ENCODE measurements around the gene CDH10. TPM values are rescaled to one million over a fixed set of nuclear protein-coding genes. Genes with fewer than 3 reads are reported as not detected.

CDH10 gene
- total RNA-seq, 2 experiments from 2014 or later = not detected

DNA sequence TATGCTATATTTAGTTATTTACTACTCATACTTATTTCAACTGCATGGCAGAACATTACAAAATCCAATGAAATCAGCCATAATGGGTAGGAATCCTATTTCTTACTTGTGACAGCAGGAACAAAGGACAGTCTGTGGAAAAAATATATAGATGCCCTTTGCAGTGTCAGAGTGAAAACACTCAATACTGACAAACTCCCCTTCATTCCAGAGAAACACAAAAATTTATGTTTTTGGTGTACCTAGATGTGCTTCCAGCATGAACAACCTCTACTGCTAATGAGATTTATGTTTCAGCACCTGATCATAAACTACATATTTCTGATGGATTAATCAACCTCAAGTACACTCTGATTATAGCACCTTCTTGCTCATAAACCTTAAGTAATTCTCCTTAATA, 132.4 kb downstream of the CDH10 start:
- no peak overlapping the region for H3K27ac Mint-ChIP-seq
- intact Hi-C loops (cut with DNase I, micrococcal nuclease) = no loop called here
- no peaks in the 10 kb centered on the region for H3K36me3 Mint-ChIP-seq (ENCODE audit: low read depth)
- no peak for DNase-seq
- ChIA-PET CTCF (no interaction called here), POLR2A (no interaction called here)
- no peak for ATAC-seq
- no peak overlapping the region for H3K4me3 Mint-ChIP-seq
- H3K27me3 Mint-ChIP-seq = no peaks in the 10 kb centered on the region
- no peaks in the 10 kb centered on the region for H3K4me1 Mint-ChIP-seq
- peaks cover 10% of the 10 kb centered on the region for H3K9me3 Mint-ChIP-seq (ENCODE audit: low read depth)

- DNase-seq = no peak
- Mint-ChIP-seq H3K36me3 (ENCODE audit: low read depth) (no peaks in the 10 kb centered on the region), H3K4me3 (no peak overlapping the region), H3K9me3 (ENCODE audit: low read depth) (peaks cover 8% of the 10 kb centered on the region), H3K4me1 (no peaks in the 10 kb centered on the region), H3K27ac (no peak overlapping the region), H3K27me3 (no peaks in the 10 kb centered on the region)
- no peak for ATAC-seq
- intact Hi-C loops (cut with DNase I, micrococcal nuclease) = no loop called here
- CTCF ChIA-PET = no interaction called here
- POLR2A ChIA-PET = no interaction called here
These were observed 134.2 kb downstream of the CDH10 start for GRCh38 chr5:24510523-24510988.

DNA sequence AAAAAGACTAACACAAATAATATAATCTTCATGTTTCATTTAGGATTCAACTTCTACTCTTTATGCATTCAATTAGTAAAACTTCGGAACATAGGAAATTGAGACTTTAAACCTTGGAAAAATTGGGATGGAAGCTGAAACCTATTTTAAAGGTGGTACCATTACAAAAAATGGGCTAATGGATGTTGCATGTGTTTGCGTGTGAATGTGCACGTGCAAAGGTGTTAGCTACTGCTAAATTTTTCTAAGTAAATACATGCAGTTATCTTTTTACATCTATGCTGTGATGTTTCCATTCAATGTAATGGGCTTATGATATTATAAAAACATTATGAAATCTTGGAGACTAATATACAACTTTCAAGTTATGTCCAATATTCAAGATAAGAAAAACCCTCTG, 134.8 kb downstream of the CDH10 start:
- H3K36me3 Mint-ChIP-seq (ENCODE audit: low read depth) = no peaks in the 10 kb centered on the region
- no peaks in the 10 kb centered on the region for H3K4me1 Mint-ChIP-seq
- peaks cover 7% of the 10 kb centered on the region for H3K9me3 Mint-ChIP-seq (ENCODE audit: low read depth)
- H3K27me3 Mint-ChIP-seq = no peaks in the 10 kb centered on the region
- ChIA-PET CTCF (no interaction called here), POLR2A (no interaction called here)
- no peak for DNase-seq
- H3K27ac Mint-ChIP-seq = no peak overlapping the region
- ATAC-seq = no peak
- no peak overlapping the region for H3K4me3 Mint-ChIP-seq
- intact Hi-C loops (cut with DNase I, micrococcal nuclease) = no loop called here

- intact Hi-C loops (cut with DNase I, micrococcal nuclease) = no loop called here
- POLR2A ChIA-PET = no interaction called here
- H3K9me3 Mint-ChIP-seq (ENCODE audit: low read depth) = peaks cover 10% of the 10 kb centered on the region
- CTCF ChIA-PET = no interaction called here
- no peaks in the 10 kb centered on the region for H3K4me1 Mint-ChIP-seq
- no peak overlapping the region for H3K27ac Mint-ChIP-seq
- H3K27me3 Mint-ChIP-seq = no peaks in the 10 kb centered on the region
- H3K36me3 Mint-ChIP-seq (ENCODE audit: low read depth) = no peaks in the 10 kb centered on the region
- no peak overlapping the region for H3K4me3 Mint-ChIP-seq
- ATAC-seq (no peak), DNase-seq (no peak)
These were observed 139.5 kb downstream of the CDH10 start for GRCh38 chr5:24505258-24505657.

DNA sequence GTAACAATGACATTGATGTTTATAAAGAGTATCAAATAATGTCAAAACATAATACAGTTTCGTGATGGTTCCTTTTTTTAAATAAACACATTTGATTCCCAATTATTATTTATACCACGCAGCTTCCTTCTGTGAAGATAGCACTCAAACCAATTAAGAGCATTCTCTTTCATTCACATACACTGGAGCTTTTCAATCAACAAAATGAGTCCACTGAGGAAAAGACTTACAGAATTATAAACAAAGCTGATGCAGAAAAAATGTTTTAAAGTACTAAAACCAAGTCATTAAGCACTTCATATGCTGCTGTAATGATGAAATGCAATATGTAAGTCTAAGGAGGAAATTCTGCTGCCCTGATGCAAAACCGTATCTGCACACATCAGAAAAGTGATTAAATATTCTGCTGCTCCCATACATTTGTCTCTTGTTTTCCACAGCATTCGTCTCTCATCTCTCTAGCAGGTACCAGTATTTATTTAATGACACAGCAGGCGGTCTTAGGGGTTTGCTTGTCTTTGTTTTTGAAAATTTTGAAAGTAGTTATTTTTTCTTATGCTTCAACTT, 147.1 kb downstream of the CDH10 start:
- H3K27me3 Mint-ChIP-seq = no peaks in the 10 kb centered on the region
- ATAC-seq (no peak), DNase-seq (no peak)
- ChIA-PET POLR2A (no interaction called here), CTCF (no interaction called here)
- peaks cover 6% of the 10 kb centered on the region for H3K9me3 Mint-ChIP-seq (ENCODE audit: low read depth)
- H3K36me3 Mint-ChIP-seq (ENCODE audit: low read depth) = no peaks in the 10 kb centered on the region
- no peak overlapping the region for H3K4me3 Mint-ChIP-seq
- intact Hi-C loops (cut with DNase I, micrococcal nuclease) = no loop called here
- H3K27ac Mint-ChIP-seq = no peak overlapping the region
- no peaks in the 10 kb centered on the region for H3K4me1 Mint-ChIP-seq

DNA sequence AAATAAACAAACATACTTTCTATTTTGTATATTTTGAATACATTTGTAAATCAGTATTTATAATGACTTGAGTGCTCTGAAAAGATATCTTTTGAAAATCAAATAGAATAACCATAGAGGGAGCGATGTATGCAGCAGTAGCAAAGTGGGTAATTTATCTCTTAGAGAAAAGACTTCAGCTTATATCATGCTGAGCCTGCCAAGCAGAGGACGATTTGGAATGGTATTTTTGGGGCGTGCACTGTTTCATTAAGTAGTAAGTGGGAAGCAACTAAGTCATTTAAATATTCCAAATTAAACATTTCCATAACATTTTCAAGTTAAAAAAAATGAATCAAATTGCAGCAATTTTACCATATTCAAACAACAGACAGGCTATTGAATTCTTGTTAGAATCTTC, 147.6 kb downstream of the CDH10 start:
- H3K4me3 Mint-ChIP-seq = no peak overlapping the region
- no peak for DNase-seq
- intact Hi-C loops (cut with DNase I, micrococcal nuclease) = no loop called here
- H3K27me3 Mint-ChIP-seq = no peaks in the 10 kb centered on the region
- ChIA-PET POLR2A (no interaction called here), CTCF (no interaction called here)
- no peak overlapping the region for H3K27ac Mint-ChIP-seq
- H3K9me3 Mint-ChIP-seq (ENCODE audit: low read depth) = peaks cover 5% of the 10 kb centered on the region
- no peaks in the 10 kb centered on the region for H3K4me1 Mint-ChIP-seq
- no peak for ATAC-seq
- H3K36me3 Mint-ChIP-seq (ENCODE audit: low read depth) = no peaks in the 10 kb centered on the region

GRCh38 chr5:24496268-24496667, 148.5 kb downstream of the CDH10 start:
- POLR2A ChIA-PET = no interaction called here
- Mint-ChIP-seq H3K9me3 (ENCODE audit: low read depth) (peaks cover 5% of the 10 kb centered on the region), H3K27me3 (no peaks in the 10 kb centered on the region), H3K4me1 (no peaks in the 10 kb centered on the region), H3K27ac (no peak overlapping the region), H3K36me3 (ENCODE audit: low read depth) (no peaks in the 10 kb centered on the region), H3K4me3 (no peak overlapping the region)
- ATAC-seq (no peak), DNase-seq (no peak)
- CTCF ChIA-PET = no interaction called here
- intact Hi-C loops (cut with DNase I, micrococcal nuclease) = no loop called here

- no peak overlapping the region for H3K27ac Mint-ChIP-seq
- CTCF ChIA-PET = no interaction called here
- no peak for ATAC-seq
- no peaks in the 10 kb centered on the region for H3K36me3 Mint-ChIP-seq (ENCODE audit: low read depth)
- H3K27me3 Mint-ChIP-seq = no peaks in the 10 kb centered on the region
- no peak overlapping the region for H3K4me3 Mint-ChIP-seq
- no peaks in the 10 kb centered on the region for H3K4me1 Mint-ChIP-seq
- peaks cover 3% of the 10 kb centered on the region for H3K9me3 Mint-ChIP-seq (ENCODE audit: low read depth)
- POLR2A ChIA-PET = no interaction called here
- no peak for DNase-seq
- intact Hi-C loops (cut with DNase I, micrococcal nuclease) = no loop called here
These were observed 152.5 kb downstream of the CDH10 start for GRCh38 chr5:24492229-24492628.

DNA sequence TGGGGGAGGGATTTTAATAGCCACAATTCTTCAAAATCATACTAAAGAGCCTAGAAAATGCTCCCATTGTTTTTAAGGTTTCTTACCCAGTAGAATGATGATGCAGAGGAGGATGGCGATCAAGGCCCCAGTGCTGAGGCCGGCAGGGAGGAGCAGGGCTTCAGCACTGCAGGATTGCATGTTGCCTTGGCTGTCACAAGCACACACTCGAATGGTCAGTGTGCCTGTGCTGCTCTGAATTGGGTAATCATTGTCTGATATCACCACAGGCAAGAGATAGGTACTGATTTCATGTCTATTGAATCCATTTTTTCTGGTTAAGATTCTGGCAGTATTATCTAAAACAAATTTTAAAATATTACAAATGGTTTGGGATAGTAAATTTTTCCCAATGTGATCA, 153.3 kb downstream of the CDH10 start:
- ChIA-PET CTCF (no interaction called here), POLR2A (no interaction called here)
- no peaks in the 10 kb centered on the region for H3K36me3 Mint-ChIP-seq (ENCODE audit: low read depth)
- H3K4me1 Mint-ChIP-seq = no peaks in the 10 kb centered on the region
- H3K27me3 Mint-ChIP-seq = no peaks in the 10 kb centered on the region
- ATAC-seq (no peak), DNase-seq (no peak)
- no peak overlapping the region for H3K27ac Mint-ChIP-seq
- no peak overlapping the region for H3K4me3 Mint-ChIP-seq
- peaks cover 3% of the 10 kb centered on the region for H3K9me3 Mint-ChIP-seq (ENCODE audit: low read depth)
- intact Hi-C loops (cut with DNase I, micrococcal nuclease) = no loop called here

- peaks cover 3% of the 10 kb centered on the region for H3K9me3 Mint-ChIP-seq (ENCODE audit: low read depth)
- intact Hi-C loops (cut with DNase I, micrococcal nuclease) = no loop called here
- no peaks in the 10 kb centered on the region for H3K36me3 Mint-ChIP-seq (ENCODE audit: low read depth)
- no peak overlapping the region for H3K4me3 Mint-ChIP-seq
- ATAC-seq (no peak), DNase-seq (no peak)
- CTCF ChIA-PET = interaction anchor here (1.1 kb wide), 1 partner anchor 25 kb away, joined by 3 read pairs; no protein-coding TSS in a partner anchor
- POLR2A ChIA-PET = no interaction called here
- no peak overlapping the region for H3K27ac Mint-ChIP-seq
- no peaks in the 10 kb centered on the region for H3K27me3 Mint-ChIP-seq
- no peaks in the 10 kb centered on the region for H3K4me1 Mint-ChIP-seq
These were observed 157.2 kb downstream of the CDH10 start for GRCh38 chr5:24487368-24488229.

DNA sequence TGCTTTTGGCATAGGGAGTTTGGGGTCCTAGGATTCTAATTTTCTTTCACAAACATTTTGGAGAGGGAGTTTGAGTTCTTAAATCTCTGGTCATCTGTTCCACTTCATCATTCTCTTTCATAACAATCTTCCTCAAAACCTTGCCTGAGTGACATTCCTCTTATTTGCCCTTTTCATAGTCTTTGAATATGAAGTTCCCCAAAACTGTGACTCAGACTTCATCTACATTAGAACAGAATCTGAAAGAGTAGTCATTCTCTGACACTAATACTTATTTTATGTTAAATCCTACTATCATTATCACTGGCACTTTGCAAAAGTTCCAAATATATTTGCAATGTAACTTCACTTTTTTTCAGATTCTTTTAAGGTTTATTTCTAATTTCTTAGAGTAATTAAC, 163.8 kb downstream of the CDH10 start:
- H3K27ac Mint-ChIP-seq = no peak overlapping the region
- H3K9me3 Mint-ChIP-seq (ENCODE audit: low read depth) = peaks cover 2% of the 10 kb centered on the region
- no peak overlapping the region for H3K4me3 Mint-ChIP-seq
- H3K27me3 Mint-ChIP-seq = no peaks in the 10 kb centered on the region
- ATAC-seq (no peak), DNase-seq (no peak)
- no peaks in the 10 kb centered on the region for H3K36me3 Mint-ChIP-seq (ENCODE audit: low read depth)
- ChIA-PET POLR2A (no interaction called here), CTCF (no interaction called here)
- intact Hi-C loops (cut with DNase I, micrococcal nuclease) = no loop called here
- H3K4me1 Mint-ChIP-seq = no peaks in the 10 kb centered on the region

DNA sequence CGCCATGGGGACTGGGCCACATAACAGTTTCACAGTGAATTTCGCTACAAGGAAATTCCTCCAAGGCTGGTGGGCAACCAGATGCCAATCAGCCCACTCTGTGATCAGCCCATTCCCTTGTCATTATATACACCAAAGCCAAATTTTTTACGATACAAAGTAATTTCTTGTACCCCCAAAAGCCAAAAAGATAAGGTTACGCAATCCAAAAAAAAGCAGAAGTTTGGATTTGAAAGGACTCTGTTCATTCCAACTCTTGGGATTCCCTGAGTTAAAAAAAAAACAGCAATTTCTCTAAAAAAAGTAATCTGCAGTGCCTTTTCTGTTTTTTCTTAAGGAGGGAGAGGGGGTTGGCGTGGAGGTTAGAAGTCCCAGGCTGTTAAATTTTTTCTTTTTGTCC, 166.8 kb downstream of the CDH10 start:
- no peak overlapping the region for H3K27ac Mint-ChIP-seq
- no peaks in the 10 kb centered on the region for H3K27me3 Mint-ChIP-seq
- ChIA-PET CTCF (no interaction called here), POLR2A (no interaction called here)
- H3K9me3 Mint-ChIP-seq (ENCODE audit: low read depth) = peaks cover 6% of the 10 kb centered on the region
- no peaks in the 10 kb centered on the region for H3K4me1 Mint-ChIP-seq
- no peak for ATAC-seq
- intact Hi-C loops (cut with DNase I, micrococcal nuclease) = no loop called here
- H3K36me3 Mint-ChIP-seq (ENCODE audit: low read depth) = no peaks in the 10 kb centered on the region
- no peak overlapping the region for H3K4me3 Mint-ChIP-seq
- no peak for DNase-seq

All from activated CD4-positive, alpha-beta T cell treated with anti-CD3 and anti-CD28 coated beads for 36 hours (primary cell).